Colonic mucosa (tissue), 4 donors: Measurements from ENCODE around the gene PTPRCAP. TPM values are rescaled to one million over a fixed set of nuclear protein-coding genes. Genes with fewer than 3 reads are reported as not detected.
A peak's percentile ranks its signal among the peaks of the same experiment; 100 is the strongest.
"Not testable (repeated sequence)": the region's sequence is repeated elsewhere in the genome, so short reads cannot be mapped to it uniquely, and the experiment has no call there.

Experiments
- DNase-seq: peaks from one replicate; pipeline ENCODE4 v3.0.0-alpha.2; 2020
- H3K27ac ChIP-seq: fragments of 200-600 bp; one replicate; pipeline ENCODE4 v1.8.0; 2021
- H3K27me3 ChIP-seq: fragments of 200-600 bp; one replicate; pipeline ENCODE4 v1.8.0; 2021
- H3K36me3 ChIP-seq: fragments of 200-600 bp; one replicate; pipeline ENCODE4 v1.8.0; 2021
- H3K4me1 ChIP-seq: fragments of 200-600 bp; one replicate; pipeline ENCODE4 v1.8.0; 2021; ENCODE audit warnings: mild to moderate bottlenecking
- H3K4me3 ChIP-seq: fragments of 200-600 bp; one replicate; pipeline ENCODE4 v1.8.0; 2021
- H3K9ac ChIP-seq, 2 donors: one replicate each; pipeline ENCODE4 v1.7.0; 2013; ENCODE audit warnings: control low read depth in 2 of 2, low read depth in 2 of 2, low read length in 2 of 2
- H3K9me3 ChIP-seq: fragments of 200-600 bp; one replicate; pipeline ENCODE4 v1.8.0; 2021
- intact Hi-C: fragments of 100-400 bp; cut with DNase I; formaldehyde crosslinking; loops from one replicate; pipeline ENCODE4 v1.14.1; 2022
- total RNA-seq, 2 donors: library from RNA; stranded (reverse); fragmentation: NEBNext Ultra II Directional in 1 of 2; extraction: Animal tissue kit (Norgen Biotek cat#: 25700) in 1 of 2; gene quantifications; one replicate each; pipeline ENCODE4 v1.2.1, GENCODE V29; 2021
- TF ChIP-seq, protein P1 (sequence below): fragments of 200-600 bp; IDR thresholded peaks from one replicate; pipeline ENCODE4 v1.8.0; 2022; ENCODE audit warnings: antibody characterized with exemption, mild to moderate bottlenecking
- donor health status: healthy.
- donor health status: DM: no; HTN: no; CAD: no.
- donor health status: DM: no; HTN: no; CAD: no.

The PTPRCAP gene
- total RNA-seq, 2 donors from 2014 or later, result 5.5 to 9.6 TPM

DNA sequence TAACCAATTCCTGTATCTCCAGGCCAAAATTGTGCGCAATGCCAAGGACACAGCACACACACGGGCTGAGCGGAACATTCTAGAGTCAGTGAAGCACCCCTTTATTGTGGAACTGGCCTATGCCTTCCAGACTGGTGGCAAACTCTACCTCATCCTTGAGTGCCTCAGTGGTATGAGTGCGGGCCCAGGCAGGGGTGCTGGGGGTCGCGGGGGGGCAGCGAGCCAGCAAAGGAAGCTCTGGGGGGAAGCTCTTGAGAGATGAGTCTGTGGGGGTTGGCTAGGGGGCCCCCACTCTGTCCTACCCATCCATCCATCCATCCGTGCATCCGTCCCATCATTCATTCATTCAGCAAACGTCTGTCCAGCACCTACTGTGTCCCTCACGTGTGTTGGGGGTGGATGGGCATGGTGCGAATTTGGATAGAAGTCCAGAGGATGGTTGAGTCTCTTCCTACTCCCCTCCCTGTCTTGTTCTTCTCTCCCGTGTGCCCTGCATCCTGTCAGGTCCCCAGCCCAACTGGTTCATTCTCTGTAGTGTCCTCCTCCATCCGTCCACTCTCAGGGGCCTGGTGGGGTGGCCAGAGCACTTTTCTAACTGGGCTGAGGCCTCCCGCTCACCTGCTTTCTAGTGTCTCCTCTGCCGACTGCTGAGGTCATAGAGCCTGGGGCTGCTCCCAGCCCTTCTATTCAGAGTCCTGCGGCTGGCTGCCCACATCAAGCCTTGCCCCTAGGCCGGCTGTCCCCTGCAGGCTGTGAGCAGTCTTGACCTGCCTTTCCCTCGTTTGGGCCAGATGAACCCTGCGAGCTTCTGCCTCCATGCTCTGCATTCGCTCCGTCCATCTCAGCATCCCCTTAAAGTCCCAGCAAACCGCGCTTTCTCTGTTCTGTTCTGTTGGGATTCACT, 5.9 kb downstream of the PTPRCAP start:
- peaks cover 12% of the 10 kb centered on the region for H3K36me3 ChIP-seq
- H3K9ac ChIP-seq, result no peak overlapping the region
- no peak overlapping the region for H3K4me3 ChIP-seq
- no peaks in the 10 kb centered on the region for H3K27me3 ChIP-seq
- intact Hi-C loops, result no loop called here
- DNase-seq, result no peak
- no peak overlapping the region for H3K27ac ChIP-seq
- H3K9me3 ChIP-seq, result no peaks in the 10 kb centered on the region
- TF ChIP-seq, protein P1, sequence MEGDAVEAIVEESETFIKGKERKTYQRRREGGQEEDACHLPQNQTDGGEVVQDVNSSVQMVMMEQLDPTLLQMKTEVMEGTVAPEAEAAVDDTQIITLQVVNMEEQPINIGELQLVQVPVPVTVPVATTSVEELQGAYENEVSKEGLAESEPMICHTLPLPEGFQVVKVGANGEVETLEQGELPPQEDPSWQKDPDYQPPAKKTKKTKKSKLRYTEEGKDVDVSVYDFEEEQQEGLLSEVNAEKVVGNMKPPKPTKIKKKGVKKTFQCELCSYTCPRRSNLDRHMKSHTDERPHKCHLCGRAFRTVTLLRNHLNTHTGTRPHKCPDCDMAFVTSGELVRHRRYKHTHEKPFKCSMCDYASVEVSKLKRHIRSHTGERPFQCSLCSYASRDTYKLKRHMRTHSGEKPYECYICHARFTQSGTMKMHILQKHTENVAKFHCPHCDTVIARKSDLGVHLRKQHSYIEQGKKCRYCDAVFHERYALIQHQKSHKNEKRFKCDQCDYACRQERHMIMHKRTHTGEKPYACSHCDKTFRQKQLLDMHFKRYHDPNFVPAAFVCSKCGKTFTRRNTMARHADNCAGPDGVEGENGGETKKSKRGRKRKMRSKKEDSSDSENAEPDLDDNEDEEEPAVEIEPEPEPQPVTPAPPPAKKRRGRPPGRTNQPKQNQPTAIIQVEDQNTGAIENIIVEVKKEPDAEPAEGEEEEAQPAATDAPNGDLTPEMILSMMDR, result no peak
- H3K4me1 ChIP-seq, result peaks cover 8% of the 10 kb centered on the region

DNA sequence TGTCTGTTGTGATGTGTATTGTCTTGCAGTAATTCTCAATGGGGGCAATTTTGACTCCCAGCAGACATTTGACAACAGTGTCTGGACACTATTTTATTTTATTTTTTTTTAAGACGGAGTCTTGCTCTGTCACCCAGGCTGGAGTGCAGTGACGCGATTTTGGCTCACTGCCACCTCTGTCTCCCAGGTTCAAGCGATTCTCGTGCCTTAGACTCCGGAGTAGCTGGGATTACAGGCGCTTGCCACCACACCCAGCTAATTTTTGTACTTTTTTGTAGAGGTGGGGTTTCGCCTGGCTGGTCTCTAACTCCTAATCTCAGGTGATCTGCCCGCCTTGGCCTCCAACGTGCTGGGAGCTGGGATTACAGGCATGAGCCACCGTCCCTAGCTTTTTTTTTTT, 7.8 kb downstream of the PTPRCAP start:
- Histone ChIP-seq H3K36me3 (peaks cover 12% of the 10 kb centered on the region), H3K9ac (no peak overlapping the region), H3K4me1 (peaks cover 8% of the 10 kb centered on the region), H3K27me3 (no peaks in the 10 kb centered on the region), H3K9me3 (no peaks in the 10 kb centered on the region), H3K27ac (no peak overlapping the region), H3K4me3 (peak overlapping the region; percentile 89)
- intact Hi-C loops, result no loop called here
- TF ChIP-seq, protein P1, result no peak
- no peak for DNase-seq

DNA sequence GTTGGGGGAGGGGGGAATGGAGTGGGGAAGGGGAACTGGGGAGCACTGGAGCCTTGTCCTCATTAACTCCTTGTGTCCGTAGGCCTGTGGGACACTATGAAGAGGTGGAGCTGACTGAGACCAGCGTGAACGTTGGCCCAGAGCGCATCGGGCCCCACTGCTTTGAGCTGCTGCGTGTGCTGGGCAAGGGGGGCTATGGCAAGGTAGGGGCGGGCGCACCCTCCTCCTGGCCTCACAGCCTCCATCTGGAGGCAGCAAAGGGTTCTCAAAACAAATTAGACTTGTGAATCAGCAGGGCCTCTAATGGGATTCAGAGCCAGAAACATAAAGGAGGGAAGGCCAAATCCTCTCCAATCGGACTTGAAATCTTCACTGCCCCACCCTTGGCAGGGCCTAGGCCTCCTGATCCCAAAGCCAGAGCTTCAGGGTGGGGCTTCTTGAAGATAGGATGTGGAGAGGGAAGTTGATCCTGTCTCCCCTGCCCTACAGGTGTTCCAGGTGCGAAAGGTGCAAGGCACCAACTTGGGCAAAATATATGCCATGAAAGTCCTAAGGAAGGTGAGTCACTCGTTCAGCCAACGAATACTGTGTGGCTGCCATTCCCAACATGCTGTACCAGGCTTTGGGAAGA, 8.3 kb downstream of the PTPRCAP start:
- TF ChIP-seq, protein P1, result no peak

DNA sequence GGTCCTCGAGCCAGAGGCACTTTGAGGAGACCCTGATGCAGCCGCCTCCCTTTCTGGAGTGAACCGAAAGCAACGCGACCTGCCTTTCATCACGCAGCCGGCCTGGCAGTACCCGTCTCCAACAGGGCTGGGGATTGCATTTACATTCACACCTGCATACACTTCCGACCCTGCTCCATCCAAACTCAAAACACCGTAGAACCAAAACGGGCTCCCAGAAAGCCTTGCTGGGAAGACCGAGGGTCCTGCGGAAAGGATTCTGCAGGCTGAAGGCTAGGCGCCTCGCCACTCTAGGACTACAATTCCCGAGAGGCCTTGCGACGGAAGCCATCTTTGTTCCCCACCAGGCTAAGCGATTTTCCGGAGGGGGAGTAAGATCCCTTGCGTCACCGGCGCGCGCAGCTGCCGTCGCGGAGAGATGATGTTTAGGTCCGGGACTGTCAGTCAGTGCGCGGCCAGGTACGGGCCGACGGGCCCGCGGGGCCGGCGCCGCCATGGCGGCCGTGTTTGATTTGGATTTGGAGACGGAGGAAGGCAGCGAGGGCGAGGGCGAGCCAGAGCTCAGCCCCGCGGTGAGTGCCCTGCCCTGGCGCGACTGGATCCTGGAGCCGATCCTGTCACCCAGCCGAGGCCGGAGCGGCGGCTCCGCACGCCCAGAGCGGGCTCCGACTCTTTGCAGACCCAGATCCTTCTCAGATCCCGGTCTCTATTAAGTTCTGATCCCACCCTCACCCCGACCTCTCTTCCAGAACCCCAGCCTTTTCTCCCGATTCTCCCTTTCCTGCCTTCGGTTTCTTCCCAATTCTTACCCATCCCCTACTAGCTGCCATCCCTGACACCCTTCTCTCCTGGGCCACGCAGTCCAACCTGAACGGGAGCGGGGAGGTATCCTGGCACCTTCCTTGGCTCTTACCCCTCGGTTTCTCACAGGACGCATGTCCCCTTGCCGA, 9.2 kb downstream of the PTPRCAP start, which contains the start of gene RPS6KB2:
Gene RPS6KB2 (plus strand): TSS at position 443 of the 950 bp plus-strand sequence. CDS start 52 bp downstream, at position 495.
- peaks cover 8% of the 10 kb centered on the region for H3K4me1 ChIP-seq

More for the DNA sequence above, 8.3 kb downstream of the PTPRCAP start:
- H3K36me3 ChIP-seq, result peaks cover 12% of the 10 kb centered on the region
- H3K9me3 ChIP-seq, result no peaks in the 10 kb centered on the region
- H3K27ac ChIP-seq, result no peak overlapping the region
- H3K4me1 ChIP-seq, result peaks cover 8% of the 10 kb centered on the region
- peak overlapping the region; percentile 89 for H3K4me3 ChIP-seq
- DNase-seq, result no peak
- H3K9ac ChIP-seq, result peak overlapping the region; percentile 74 to 87
- H3K27me3 ChIP-seq, result no peaks in the 10 kb centered on the region
- intact Hi-C loops, result no loop called here

DNA sequence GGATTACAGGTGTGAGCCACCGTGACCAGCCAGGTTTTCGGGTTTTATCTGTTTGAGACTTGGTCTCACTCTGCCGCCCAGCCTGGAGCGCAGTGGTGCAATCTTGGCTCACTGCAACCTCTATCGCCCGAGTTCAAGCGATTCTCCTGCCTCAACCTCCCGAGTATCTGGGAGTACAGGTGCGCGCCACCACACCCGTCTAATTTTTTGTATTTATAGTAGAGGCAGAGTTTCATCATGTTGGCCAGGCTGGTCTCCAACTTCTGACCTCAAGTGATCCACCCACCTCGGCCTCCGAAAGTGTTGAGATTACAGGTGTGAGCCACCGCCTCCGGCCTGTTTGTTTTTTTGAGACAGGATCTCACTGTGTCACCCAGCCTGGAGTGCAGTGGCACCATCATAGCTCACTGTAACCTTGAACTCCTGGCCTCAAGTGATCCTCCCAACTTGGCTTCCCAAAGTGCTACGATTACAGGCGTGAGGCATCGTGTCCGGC, 10.1 kb downstream of the PTPRCAP start:
- H3K4me1 ChIP-seq, H3K27me3 ChIP-seq, DNase-seq, H3K9me3 ChIP-seq, H3K36me3 ChIP-seq, intact Hi-C loops: not testable (repeated sequence)
- peak overlapping the region; percentile 63 for H3K27ac ChIP-seq
- H3K4me3 ChIP-seq, result peak overlapping the region; percentile 89
- H3K9ac ChIP-seq, result peak overlapping the region; percentile 74 to 76

More for the DNA sequence above, 9.2 kb downstream of the PTPRCAP start, which contains the start of gene RPS6KB2:
- DNase-seq, result peak; percentile 100
- H3K9ac ChIP-seq, result peak within 1 kb of the TSS; percentile 74 to 87
- H3K4me3 ChIP-seq, result peak within 1 kb of the TSS; percentile 89
- intact Hi-C loops, result no loop called here
- TF ChIP-seq, protein P1, result no peak
- no peaks in the 10 kb centered on the region for H3K27me3 ChIP-seq
- peaks cover 11% of the 10 kb centered on the region for H3K36me3 ChIP-seq
- H3K27ac ChIP-seq, result peak within 1 kb of the TSS; percentile 63
- no peaks in the 10 kb centered on the region for H3K9me3 ChIP-seq
